ENCODE data around the gene MSRB2. TPM values are rescaled to one million over a fixed set of nuclear protein-coding genes. Genes with fewer than 3 reads are reported as not detected.
A peak's percentile ranks its signal among the peaks of the same experiment; 100 is the strongest.
"Not testable (repeated sequence)": the region's sequence is repeated elsewhere in the genome, so short reads cannot be mapped to it uniquely, and the experiment has no call there.

The MSRB2 gene
- total RNA-seq, 2 experiments from 2014 or later = 13.9 to 16.0 TPM

- no peak overlapping the region for H3K27ac Mint-ChIP-seq
- H3K27me3 Mint-ChIP-seq (ENCODE audit: low read depth) = peaks cover 5% of the 10 kb centered on the region
- no peaks in the 10 kb centered on the region for H3K36me3 Mint-ChIP-seq (ENCODE audit: low read depth)
- no peak for DNase-seq
- H3K4me3 Mint-ChIP-seq = no peak overlapping the region
- H3K4me1 Mint-ChIP-seq (ENCODE audit: low read depth) = no peaks in the 10 kb centered on the region
- H3K9me3 Mint-ChIP-seq = no peaks in the 10 kb centered on the region
- intact Hi-C loops (cut with micrococcal nuclease) = no loop called here
- CTCF ChIA-PET = no interaction called here
These were observed 31.2 kb upstream of the MSRB2 start for GRCh38 chr10:23063973-23064812.

- intact Hi-C loops (cut with micrococcal nuclease) = loop anchor here (5.0 kb wide), 4 partner anchors 512 to 1787 kb away; partner anchors contain the start of gene DNAJC1
- CTCF ChIA-PET; H3K4me3 Mint-ChIP-seq; DNase-seq; H3K27me3 Mint-ChIP-seq (ENCODE audit: low read depth); H3K27ac Mint-ChIP-seq; H3K9me3 Mint-ChIP-seq; H3K36me3 Mint-ChIP-seq (ENCODE audit: low read depth); H3K4me1 Mint-ChIP-seq (ENCODE audit: low read depth): not testable (repeated sequence)
These were observed 30.6 kb upstream of the MSRB2 start for GRCh38 chr10:23064813-23065114.

GRCh38 chr10:23065181-23065948 is 30.0 kb upstream of the MSRB2 start:
- no peak overlapping the region for H3K4me3 Mint-ChIP-seq
- no peaks in the 10 kb centered on the region for H3K4me1 Mint-ChIP-seq (ENCODE audit: low read depth)
- H3K36me3 Mint-ChIP-seq (ENCODE audit: low read depth) = no peaks in the 10 kb centered on the region
- no peak for DNase-seq
- intact Hi-C loops (cut with micrococcal nuclease) = loop anchor here (5.0 kb wide), 4 partner anchors 513 to 1788 kb away; partner anchors contain the start of gene DNAJC1
- H3K9me3 Mint-ChIP-seq = no peaks in the 10 kb centered on the region
- H3K27me3 Mint-ChIP-seq (ENCODE audit: low read depth) = peaks cover 5% of the 10 kb centered on the region
- H3K27ac Mint-ChIP-seq = no peak overlapping the region
- CTCF ChIA-PET = interaction anchor here (0.8 kb wide), 1 partner anchor 11 kb away, joined by 3 read pairs; no protein-coding TSS in a partner anchor

DNA sequence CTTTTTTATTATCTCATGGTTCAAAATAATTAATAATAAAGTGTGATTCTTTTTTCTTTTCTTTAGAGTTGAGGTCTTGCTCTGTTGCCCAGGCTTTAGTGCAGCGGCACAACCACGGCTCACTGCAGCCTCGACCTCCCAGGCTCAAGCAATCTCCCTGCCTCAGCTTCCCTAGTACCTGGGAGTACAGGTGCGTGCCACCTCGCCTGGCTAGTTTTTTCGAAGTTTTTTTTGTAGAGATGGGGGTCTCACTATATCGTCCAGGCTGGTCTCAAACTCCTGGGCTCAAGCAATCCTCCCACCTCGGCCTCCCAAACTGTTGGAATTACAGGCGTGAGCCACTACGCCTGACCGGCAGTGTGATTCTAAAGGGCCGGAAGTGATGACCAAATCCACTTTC is 28.0 kb upstream of the MSRB2 start:
- no peaks in the 10 kb centered on the region for H3K9me3 Mint-ChIP-seq
- CTCF ChIA-PET = no interaction called here

GRCh38 chr10:23067939-23068775 is 27.2 kb upstream of the MSRB2 start:
- CTCF ChIA-PET = interaction anchor here (0.9 kb wide), 1 partner anchor 22 kb away, joined by 3 read pairs; no protein-coding TSS in a partner anchor
- Mint-ChIP-seq H3K27ac (no peak overlapping the region), H3K4me1 (ENCODE audit: low read depth) (no peaks in the 10 kb centered on the region), H3K27me3 (ENCODE audit: low read depth) (peaks cover 2% of the 10 kb centered on the region), H3K9me3 (no peaks in the 10 kb centered on the region), H3K4me3 (no peak overlapping the region), H3K36me3 (ENCODE audit: low read depth) (no peaks in the 10 kb centered on the region)
- intact Hi-C loops (cut with micrococcal nuclease) = loop anchor here (1.0 to 5.0 kb wide), 8 partner anchors 76 to 1791 kb away; partner anchors contain the start of gene DNAJC1
- peak; percentile 79 for DNase-seq

More for the DNA sequence above, 28.0 kb upstream of the MSRB2 start:
- H3K4me3 Mint-ChIP-seq = no peak overlapping the region
- DNase-seq = no peak
- no peaks in the 10 kb centered on the region for H3K4me1 Mint-ChIP-seq (ENCODE audit: low read depth)
- intact Hi-C loops (cut with micrococcal nuclease) = loop anchor here (5.0 kb wide), 4 partner anchors 515 to 1790 kb away; partner anchors contain the start of gene DNAJC1
- H3K27me3 Mint-ChIP-seq (ENCODE audit: low read depth) = peaks cover 2% of the 10 kb centered on the region
- no peaks in the 10 kb centered on the region for H3K36me3 Mint-ChIP-seq (ENCODE audit: low read depth)
- H3K27ac Mint-ChIP-seq = no peak overlapping the region

DNA sequence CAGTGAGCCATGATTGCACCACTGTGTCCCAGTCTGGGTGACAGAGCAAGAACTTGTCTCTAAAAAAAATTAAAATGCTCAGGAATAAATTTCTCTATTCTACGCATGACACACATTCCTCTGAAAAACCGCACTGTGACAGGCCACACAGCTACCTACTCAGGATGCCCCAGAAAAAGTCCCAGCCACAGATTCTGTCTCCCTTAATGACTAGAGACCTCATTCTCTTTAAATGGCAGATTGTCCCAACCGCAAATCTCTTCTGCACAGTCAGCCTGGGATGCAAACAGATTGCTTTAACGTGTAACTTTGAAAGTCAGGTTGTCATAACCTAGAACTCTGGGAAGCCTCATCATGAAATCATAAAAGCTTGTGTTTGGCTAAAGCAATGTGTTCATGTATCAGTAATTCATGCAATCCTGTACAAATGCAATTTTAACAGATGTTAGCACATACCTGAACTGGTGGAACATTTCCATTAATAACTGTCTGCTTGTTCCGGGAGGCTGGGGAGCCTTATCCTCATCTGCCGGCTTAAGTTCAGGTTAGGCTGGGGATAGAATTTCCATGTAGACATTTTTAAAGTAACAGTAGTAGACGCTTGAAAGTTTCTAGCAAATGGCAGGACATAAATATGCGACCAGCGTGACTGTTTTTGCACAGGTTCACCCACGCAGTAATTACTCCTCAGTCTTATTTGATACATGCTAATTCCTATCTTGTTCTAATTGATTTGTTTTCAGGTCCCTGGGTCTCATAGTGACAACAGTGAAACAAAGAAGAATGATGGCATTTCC is 26.2 kb upstream of the MSRB2 start:
- intact Hi-C loops (cut with micrococcal nuclease) = loop anchor here (5.0 kb wide), 4 partner anchors 517 to 1792 kb away; partner anchors contain the start of gene DNAJC1
- Mint-ChIP-seq H3K4me3 (no peak overlapping the region), H3K36me3 (ENCODE audit: low read depth) (no peaks in the 10 kb centered on the region), H3K27me3 (ENCODE audit: low read depth) (peaks cover 2% of the 10 kb centered on the region), H3K4me1 (ENCODE audit: low read depth) (no peaks in the 10 kb centered on the region), H3K9me3 (no peaks in the 10 kb centered on the region), H3K27ac (no peak overlapping the region)
- CTCF ChIA-PET = interaction anchor here (0.9 kb wide), 1 partner anchor 23 kb away, joined by 3 read pairs; no protein-coding TSS in a partner anchor
- no peak for DNase-seq

GRCh38 chr10:23070092-23070912 is 25.1 kb upstream of the MSRB2 start:
- intact Hi-C loops (cut with micrococcal nuclease); H3K9me3 Mint-ChIP-seq; H3K36me3 Mint-ChIP-seq (ENCODE audit: low read depth); H3K4me3 Mint-ChIP-seq; H3K4me1 Mint-ChIP-seq (ENCODE audit: low read depth); DNase-seq; H3K27ac Mint-ChIP-seq; H3K27me3 Mint-ChIP-seq (ENCODE audit: low read depth): not testable (repeated sequence)
- CTCF ChIA-PET = interaction anchor here (0.5 kb wide), 1 partner anchor 432 kb away, joined by 3 read pairs; no protein-coding TSS in a partner anchor

DNA sequence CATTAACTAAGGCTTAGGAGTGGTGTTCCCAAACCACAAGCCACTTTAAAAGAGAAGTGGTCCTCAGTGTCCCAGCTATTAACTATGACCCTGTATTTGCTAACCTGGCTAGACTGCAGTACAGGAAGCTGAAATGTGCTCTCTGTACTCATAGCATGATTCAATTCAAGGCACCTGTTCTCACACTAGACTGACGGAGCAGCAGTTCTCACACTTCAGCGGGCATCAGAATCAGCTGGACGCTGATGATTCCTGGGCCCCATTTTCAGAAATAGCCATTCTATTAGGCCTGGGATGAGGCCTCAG is 24.5 kb upstream of the MSRB2 start:
- CTCF ChIA-PET = interaction anchor here (0.5 kb wide), 1 partner anchor 431 kb away, joined by 3 read pairs; no protein-coding TSS in a partner anchor
- intact Hi-C loops (cut with micrococcal nuclease) = no loop called here

DNA sequence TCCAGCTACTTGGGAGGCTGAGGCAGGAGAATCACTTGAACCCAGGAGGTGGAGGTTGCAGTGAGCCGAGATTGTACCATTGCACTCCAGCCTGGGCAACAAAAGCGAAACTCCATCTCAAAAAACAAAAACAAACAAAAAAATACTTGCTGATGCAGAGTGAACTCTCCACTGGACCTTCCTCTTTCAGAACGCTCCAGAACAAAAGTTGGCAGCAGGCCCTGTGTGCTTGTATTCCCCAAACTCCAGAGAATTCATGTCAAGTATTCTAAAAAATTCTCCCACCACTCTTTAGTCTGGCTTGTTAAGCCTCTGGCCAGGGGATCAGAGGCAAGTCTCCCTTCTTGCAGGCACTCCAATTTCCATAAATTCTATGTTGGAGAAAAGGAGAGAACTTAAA is 22.8 kb upstream of the MSRB2 start:
- H3K4me1 Mint-ChIP-seq (ENCODE audit: low read depth); DNase-seq; H3K27me3 Mint-ChIP-seq (ENCODE audit: low read depth); intact Hi-C loops (cut with micrococcal nuclease); H3K4me3 Mint-ChIP-seq; H3K9me3 Mint-ChIP-seq; H3K27ac Mint-ChIP-seq; H3K36me3 Mint-ChIP-seq (ENCODE audit: low read depth); CTCF ChIA-PET: not testable (repeated sequence)

More for the DNA sequence above, 24.5 kb upstream of the MSRB2 start:
- no peak overlapping the region for H3K4me3 Mint-ChIP-seq
- no peak for DNase-seq
- no peaks in the 10 kb centered on the region for H3K9me3 Mint-ChIP-seq
- H3K36me3 Mint-ChIP-seq (ENCODE audit: low read depth) = no peaks in the 10 kb centered on the region
- no peaks in the 10 kb centered on the region for H3K4me1 Mint-ChIP-seq (ENCODE audit: low read depth)
- peaks cover 7% of the 10 kb centered on the region for H3K27me3 Mint-ChIP-seq (ENCODE audit: low read depth)
- no peak overlapping the region for H3K27ac Mint-ChIP-seq

- CTCF ChIA-PET = no interaction called here
- H3K36me3 Mint-ChIP-seq (ENCODE audit: low read depth) = no peaks in the 10 kb centered on the region
These were observed 21.9 kb upstream of the MSRB2 start for GRCh38 chr10:23073527-23073926.

DNA sequence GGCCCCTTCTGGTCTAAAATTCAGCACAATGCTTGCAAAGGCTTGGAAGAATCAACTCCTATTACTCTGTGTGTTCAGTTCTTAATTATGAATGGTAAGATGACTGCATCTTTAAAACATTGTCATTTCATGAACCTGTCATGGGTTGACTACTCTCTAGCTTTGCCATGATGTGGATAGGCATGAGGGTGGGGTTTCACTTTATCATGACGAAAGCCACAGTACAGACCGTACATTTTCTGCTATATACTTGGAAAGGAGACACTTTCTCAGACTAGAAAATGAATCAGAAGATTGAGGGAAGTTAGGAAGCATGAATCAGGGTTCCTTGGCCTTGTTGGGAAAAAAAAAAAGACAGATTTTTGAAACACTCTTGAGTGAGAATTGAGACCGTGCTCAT is 19.7 kb upstream of the MSRB2 start:
- H3K4me1 Mint-ChIP-seq (ENCODE audit: low read depth) = no peaks in the 10 kb centered on the region
- no peaks in the 10 kb centered on the region for H3K9me3 Mint-ChIP-seq
- intact Hi-C loops (cut with micrococcal nuclease) = no loop called here
- no peak for DNase-seq
- no peak overlapping the region for H3K4me3 Mint-ChIP-seq
- peaks cover 24% of the 10 kb centered on the region for H3K27me3 Mint-ChIP-seq (ENCODE audit: low read depth)
- H3K36me3 Mint-ChIP-seq (ENCODE audit: low read depth) = no peaks in the 10 kb centered on the region
- no peak overlapping the region for H3K27ac Mint-ChIP-seq
- CTCF ChIA-PET = interaction anchor here (0.7 kb wide), 1 partner anchor 503 kb away, joined by 3 read pairs; no protein-coding TSS in a partner anchor

More at GRCh38 chr10:23073527-23073926, 21.9 kb upstream of the MSRB2 start:
- Mint-ChIP-seq H3K9me3 (no peaks in the 10 kb centered on the region), H3K4me3 (no peak overlapping the region), H3K27ac (no peak overlapping the region), H3K27me3 (ENCODE audit: low read depth) (peaks cover 13% of the 10 kb centered on the region), H3K4me1 (ENCODE audit: low read depth) (no peaks in the 10 kb centered on the region)
- no peak for DNase-seq
- intact Hi-C loops (cut with micrococcal nuclease) = no loop called here

All from activated naive CD4-positive, alpha-beta T cell treated with anti-CD3 and anti-CD28 coated beads for 36 hours (primary cell).